ENCODE data around the gene ETV6. TPM values are rescaled to one million over a fixed set of nuclear protein-coding genes. Genes with fewer than 3 reads are reported as not detected.

Gene ETV6
- polyA plus RNA-seq, 1 donor (not counting 4 experiments of a cell fraction or from before 2014, with no cell fraction given): 5.3 TPM

- Histone ChIP-seq H3K9me3 (ENCODE audit: control insufficient read depth, low read depth, low read length) (no peaks in the 10 kb centered on the region), H3K27me3 (ENCODE audit: control insufficient read depth, extremely low read depth, insufficient read depth, low read length) (no peaks in the 10 kb centered on the region), H3K79me2 (ENCODE audit: control insufficient read depth, insufficient read depth, low read length) (peaks cover 12% of the 10 kb centered on the region), H2AFZ (ENCODE audit: control insufficient read depth, low read length) (no peak overlapping the region), H3K4me1 (ENCODE audit: control insufficient read depth, extremely low read depth, insufficient read depth, low read length) (peaks cover 21% of the 10 kb centered on the region), H3K9me1 (ENCODE audit: control insufficient read depth, extremely low read depth, insufficient read depth, low read length) (no peaks in the 10 kb centered on the region), H3K27ac (ENCODE audit: control insufficient read depth, insufficient read depth, low read length) (no peak overlapping the region), H4K20me1 (ENCODE audit: control insufficient read depth, extremely low read depth, insufficient read depth, low read length) (no peaks in the 10 kb centered on the region), H3K9ac (ENCODE audit: control insufficient read depth, extremely low read depth, insufficient read depth, low read length) (no peak overlapping the region), H3K4me2 (ENCODE audit: control insufficient read depth, extremely low read depth, insufficient read depth, low read depth, low read length) (no peak overlapping the region), H3K4me3 (ENCODE audit: control insufficient read depth in 2 of 3, extremely low read depth in 1 of 3, insufficient read depth in 2 of 3, low read depth in 1 of 3, low read length in 3 of 3) (no peak overlapping the region), H3K36me3 (ENCODE audit: control insufficient read depth in 2 of 2, extremely low read depth in 1 of 2, insufficient read depth in 2 of 2, low read length in 2 of 2) (no peaks in the 10 kb centered on the region)
- dilution Hi-C loops (cut with MboI; ENCODE audit: extremely low pct_ligation_motif_present, low sequenced_read_pairs): no loop called here
- DNase-seq (ENCODE audit: low read depth, low spot score): no peak
- FAIRE-seq: no peak
- TF ChIP-seq CTCF (optimal IDR thresholded peaks at IDR 0.05 in 1 of 3, IDR thresholded peaks at IDR 0.05 in 1 of 3, conservative IDR thresholded peaks at IDR 0.05 in 1 of 3; ENCODE audit: extremely low read depth in 1 of 3, insufficient read depth in 2 of 3, low read length in 3 of 3) (no peak), EZH2 (IDR thresholded peaks at IDR 0.05; ENCODE audit: low read length) (no peak)
These were observed 65.2 kb downstream of the ETV6 start for GRCh38 chr12:11714626-11715025.

GRCh38 chr12:11715621-11716020 lies 66.1 kb downstream of the ETV6 start:
- Histone ChIP-seq H3K4me3 (ENCODE audit: control insufficient read depth in 2 of 3, extremely low read depth in 1 of 3, insufficient read depth in 2 of 3, low read depth in 1 of 3, low read length in 3 of 3) (no peak overlapping the region), H3K9me3 (ENCODE audit: control insufficient read depth, low read depth, low read length) (no peaks in the 10 kb centered on the region), H2AFZ (ENCODE audit: control insufficient read depth, low read length) (no peak overlapping the region), H3K79me2 (ENCODE audit: control insufficient read depth, insufficient read depth, low read length) (peaks cover 4% of the 10 kb centered on the region), H4K20me1 (ENCODE audit: control insufficient read depth, extremely low read depth, insufficient read depth, low read length) (no peaks in the 10 kb centered on the region), H3K4me1 (ENCODE audit: control insufficient read depth, extremely low read depth, insufficient read depth, low read length) (peaks cover 29% of the 10 kb centered on the region), H3K27me3 (ENCODE audit: control insufficient read depth, extremely low read depth, insufficient read depth, low read length) (no peaks in the 10 kb centered on the region), H3K4me2 (ENCODE audit: control insufficient read depth, extremely low read depth, insufficient read depth, low read depth, low read length) (no peak overlapping the region), H3K27ac (ENCODE audit: control insufficient read depth, insufficient read depth, low read length) (no peak overlapping the region), H3K9ac (ENCODE audit: control insufficient read depth, extremely low read depth, insufficient read depth, low read length) (no peak overlapping the region), H3K9me1 (ENCODE audit: control insufficient read depth, extremely low read depth, insufficient read depth, low read length) (no peaks in the 10 kb centered on the region), H3K36me3 (ENCODE audit: control insufficient read depth in 2 of 2, extremely low read depth in 1 of 2, insufficient read depth in 2 of 2, low read length in 2 of 2) (no peaks in the 10 kb centered on the region)
- no peak for DNase-seq (ENCODE audit: low read depth, low spot score)
- TF ChIP-seq EZH2 (IDR thresholded peaks at IDR 0.05; ENCODE audit: low read length) (no peak), CTCF (optimal IDR thresholded peaks at IDR 0.05 in 1 of 3, IDR thresholded peaks at IDR 0.05 in 1 of 3, conservative IDR thresholded peaks at IDR 0.05 in 1 of 3; ENCODE audit: extremely low read depth in 1 of 3, insufficient read depth in 2 of 3, low read length in 3 of 3) (no peak)
- no peak for FAIRE-seq
- dilution Hi-C loops (cut with MboI; ENCODE audit: extremely low pct_ligation_motif_present, low sequenced_read_pairs): no loop called here
